Endothelial cell of hepatic sinusoid (primary cell): ENCODE data around the gene SENP8.

Experiments used
- in situ Hi-C: cut with HindIII; loops from 2 replicates; pipeline ENCODE4 v1.10.0; 2017; ENCODE audit warnings: low sequenced_read_pairs

SENP8 gene

DNA sequence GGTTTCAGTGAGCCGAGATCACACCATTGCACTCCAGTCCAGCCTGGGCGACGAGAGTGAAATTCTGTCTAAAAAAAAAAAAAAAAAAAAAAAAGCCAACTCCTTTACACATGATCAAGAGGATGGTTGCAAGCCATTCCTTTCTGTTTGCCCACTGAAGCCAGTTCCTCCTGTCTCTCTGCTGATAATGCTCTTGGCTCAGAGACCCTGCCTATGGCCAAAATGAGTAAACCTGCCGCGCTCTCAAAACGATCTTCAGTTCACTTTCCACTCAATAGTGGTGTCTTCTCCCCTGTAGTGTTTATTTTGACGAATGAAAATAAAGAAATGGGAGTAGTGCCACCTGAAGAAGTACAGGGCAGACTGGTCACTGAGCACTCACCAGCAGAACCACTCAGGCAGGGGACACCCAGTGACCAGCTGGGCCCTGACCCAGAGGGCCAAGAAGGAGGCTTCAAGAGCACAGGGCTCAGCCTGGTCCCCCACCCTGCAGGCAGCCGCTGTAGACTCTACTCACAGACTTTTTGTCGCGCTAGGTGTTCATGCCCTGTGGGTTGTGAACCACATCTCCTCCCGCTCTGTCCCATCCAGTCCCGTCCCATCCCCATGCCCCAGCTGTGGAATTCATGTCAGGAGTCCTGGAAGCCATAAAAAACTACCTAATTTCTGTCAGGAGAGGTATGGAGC is 55.8 kb downstream of the SENP8 start:
- in situ Hi-C loops = no loop called here

DNA sequence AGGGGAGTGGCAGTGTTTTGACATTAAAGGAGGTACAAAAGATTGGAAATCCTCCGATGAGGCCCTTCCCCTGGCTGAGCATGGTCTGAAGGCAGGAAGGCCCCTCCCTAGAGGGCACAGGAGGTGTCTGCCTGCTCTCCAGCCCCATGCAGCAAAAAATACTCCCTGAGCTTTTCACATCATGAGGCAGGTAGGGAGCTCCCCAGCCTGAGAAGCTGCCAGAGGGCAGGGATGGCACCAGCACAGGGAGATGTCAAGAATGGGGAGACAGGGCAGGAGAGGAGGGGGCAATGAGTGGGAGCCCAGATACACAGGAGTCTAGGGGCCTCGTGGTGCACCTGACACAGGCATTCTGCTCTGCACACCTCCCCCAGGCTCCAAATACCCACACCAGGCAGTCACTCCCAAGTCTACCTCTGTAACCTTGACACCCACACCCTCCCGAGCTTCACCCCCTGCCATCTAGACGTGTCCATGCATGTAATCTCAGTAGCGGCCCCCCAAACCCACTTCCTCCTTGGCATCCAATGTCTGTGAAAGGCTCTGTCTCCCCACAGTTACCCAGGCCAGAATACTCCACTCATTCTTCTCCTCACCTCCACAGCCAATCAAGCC is 56.5 kb downstream of the SENP8 start:
- in situ Hi-C loops = no loop called here

- in situ Hi-C loops = no loop called here
These were observed 57.2 kb downstream of the SENP8 start for GRCh38 chr15:72175186-72176044.

DNA sequence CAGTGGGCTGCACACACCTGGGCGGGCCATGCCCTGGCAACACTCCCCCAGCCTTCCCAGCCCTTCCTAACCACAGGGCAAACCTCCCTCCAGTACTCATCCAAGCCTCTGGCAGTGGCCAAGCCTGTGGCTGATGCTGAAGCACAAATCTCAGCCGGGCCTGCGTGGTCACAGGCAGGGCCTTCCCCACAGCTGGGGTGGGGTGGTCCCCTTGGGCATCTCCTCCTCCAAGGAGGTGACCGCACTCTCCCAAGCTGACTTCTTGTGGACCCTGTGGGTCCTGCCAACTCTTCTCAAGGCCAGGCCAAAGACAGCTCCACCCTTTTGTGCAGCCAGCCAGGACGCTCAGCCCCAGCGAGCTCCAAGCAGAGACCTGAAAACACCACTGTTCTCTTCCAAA is 58.0 kb downstream of the SENP8 start:
- in situ Hi-C loops = no loop called here

DNA sequence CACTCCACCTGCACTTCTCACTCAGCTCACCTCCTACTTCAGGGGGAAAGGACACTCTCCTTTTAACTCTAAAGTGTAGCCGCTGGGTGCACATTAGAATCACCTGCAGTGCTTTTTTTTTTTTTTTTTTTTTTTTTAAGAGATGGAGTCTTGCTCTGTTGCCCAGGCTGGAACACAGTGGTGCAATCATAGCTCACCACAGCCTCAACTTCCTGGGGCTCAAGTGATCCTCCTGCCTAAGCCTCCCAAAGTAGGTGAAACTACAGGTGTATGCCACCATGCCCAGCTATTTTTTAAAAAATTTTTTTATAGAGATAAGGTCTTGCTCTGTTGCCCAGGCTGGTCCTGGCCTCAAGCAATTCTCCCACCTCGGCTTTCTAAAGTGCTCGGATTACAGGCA is 58.5 kb downstream of the SENP8 start:
- in situ Hi-C loops = no loop called here

DNA sequence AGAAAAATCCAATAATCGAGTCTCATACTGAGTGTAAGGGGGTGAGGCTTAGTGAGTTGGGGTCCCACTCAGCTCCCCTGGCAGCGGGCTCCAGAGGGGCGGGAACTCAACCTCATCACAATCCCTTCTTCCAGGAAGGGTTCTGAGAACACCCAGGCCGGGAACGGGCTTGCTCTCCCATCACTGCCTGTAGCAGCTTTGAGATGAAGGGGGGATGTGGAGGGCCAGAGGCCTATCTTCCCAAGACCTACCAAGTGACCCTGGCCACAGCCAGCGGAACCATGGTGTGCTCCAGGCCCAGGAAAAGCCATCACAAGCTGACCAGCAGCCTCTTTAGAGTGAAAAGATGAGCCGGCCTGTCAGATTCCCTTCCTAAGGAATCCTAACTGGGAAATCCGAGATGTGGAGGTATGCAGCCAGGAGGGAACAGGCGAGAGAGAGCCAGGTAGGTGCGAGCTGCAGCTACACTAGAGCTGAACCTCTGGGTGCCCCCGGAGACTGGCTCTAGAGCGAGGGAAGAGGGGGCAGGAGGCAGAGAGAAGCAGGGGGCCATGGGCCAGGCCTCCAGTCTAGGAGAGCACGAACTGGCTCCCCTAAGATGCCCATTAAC is 60.9 kb downstream of the SENP8 start:
- in situ Hi-C loops = no loop called here

DNA sequence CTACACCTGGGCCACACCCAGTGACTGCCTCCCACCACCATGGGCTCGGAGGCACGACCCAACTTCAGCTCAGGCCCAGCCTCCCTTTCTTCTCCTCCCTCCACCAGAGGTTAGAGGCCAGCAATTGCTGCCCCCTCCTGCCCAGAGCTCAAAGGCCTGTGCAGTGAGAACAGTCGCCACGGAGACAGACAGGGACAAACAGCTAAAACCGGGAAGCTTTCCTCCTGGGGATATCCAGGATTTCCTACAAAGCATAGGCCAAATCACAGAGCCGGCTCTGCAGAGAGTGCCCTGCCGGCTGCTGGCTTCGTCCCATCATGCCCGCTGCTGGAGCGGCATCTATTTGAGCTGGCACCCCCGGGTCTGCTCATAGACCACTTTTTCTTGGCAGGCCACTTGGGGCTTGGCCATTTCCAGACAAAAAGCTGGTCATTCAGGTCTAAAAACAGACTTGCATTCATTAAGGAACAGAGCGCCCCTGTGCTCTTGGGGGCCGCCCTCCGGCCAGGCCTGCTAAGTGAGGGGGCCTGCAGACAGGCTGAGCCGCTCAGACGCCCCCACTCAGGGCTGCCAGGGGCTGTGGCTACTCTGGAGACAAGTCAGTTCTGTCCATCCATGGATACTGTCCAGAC is 61.9 kb downstream of the SENP8 start:
- in situ Hi-C loops = no loop called here

DNA sequence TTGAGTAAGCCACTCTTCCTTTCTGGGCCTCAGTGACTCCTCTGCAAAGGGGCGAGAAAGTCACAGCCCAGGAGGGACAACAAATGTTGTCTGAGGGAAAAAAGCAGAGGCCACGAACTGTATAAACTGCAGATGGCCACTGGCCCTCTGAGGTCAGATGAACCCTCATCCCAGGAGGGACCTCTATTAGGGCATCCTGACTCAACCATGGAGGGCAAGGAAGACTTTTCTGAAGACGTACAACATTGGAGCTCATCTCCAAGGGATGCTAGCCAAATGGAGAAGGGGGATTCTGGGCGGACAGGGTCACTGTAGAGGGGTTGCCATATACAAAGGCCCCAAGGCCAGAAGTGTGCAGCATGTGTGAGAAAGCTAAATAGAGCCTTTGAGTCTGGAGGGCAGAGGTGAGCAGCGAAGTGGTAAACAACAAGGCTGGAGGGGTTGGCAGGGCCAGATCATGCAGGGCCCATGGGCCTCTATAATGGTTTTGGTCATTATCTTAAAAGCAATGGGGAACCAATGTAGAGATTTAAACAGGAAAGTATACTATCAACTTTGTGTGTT is 62.6 kb downstream of the SENP8 start:
- in situ Hi-C loops = no loop called here

DNA sequence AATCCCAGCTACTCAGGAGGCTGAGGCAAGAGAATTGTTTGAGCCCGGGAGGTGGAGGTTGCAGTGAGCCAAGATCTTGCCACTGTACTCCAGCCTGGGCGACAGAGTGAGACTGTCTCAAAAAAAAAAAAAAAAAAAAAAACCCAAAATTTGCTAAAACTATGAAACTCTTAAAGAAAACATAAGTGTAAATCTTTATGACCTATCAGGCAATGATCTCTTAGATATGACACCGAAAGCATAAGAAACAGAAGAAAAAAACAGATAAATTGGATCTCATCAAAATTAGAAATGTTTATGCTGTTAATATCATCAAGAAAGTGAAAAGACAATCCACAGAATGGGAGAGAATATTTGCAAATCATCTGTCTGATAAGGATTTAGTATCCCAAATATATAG is 64.0 kb downstream of the SENP8 start:
- in situ Hi-C loops = no loop called here

DNA sequence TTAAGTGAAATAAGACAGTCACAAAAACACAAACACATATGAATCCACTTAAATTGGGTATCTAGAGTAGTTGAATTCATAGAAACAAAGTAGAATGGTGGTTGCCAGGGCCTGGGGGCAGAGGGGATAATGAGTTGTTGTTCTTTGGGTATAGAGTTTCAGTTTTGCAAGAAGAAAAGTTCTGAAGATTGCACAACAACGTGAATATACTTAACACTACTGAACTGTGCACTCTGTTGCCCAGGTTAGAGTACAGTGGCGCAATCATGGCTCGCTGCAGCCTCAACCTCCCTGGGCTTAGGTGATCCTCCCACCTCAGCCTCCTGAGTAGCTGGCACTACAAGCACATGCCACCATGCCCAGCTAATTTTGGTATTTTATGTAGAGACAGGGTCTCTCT is 64.5 kb downstream of the SENP8 start:
- in situ Hi-C loops = no loop called here

GRCh38 chr15:72183781-72184164 is 65.6 kb downstream of the SENP8 start:
- in situ Hi-C loops = no loop called here

GRCh38 chr15:72184165-72184811 is 66.1 kb downstream of the SENP8 start:
- in situ Hi-C loops = no loop called here

DNA sequence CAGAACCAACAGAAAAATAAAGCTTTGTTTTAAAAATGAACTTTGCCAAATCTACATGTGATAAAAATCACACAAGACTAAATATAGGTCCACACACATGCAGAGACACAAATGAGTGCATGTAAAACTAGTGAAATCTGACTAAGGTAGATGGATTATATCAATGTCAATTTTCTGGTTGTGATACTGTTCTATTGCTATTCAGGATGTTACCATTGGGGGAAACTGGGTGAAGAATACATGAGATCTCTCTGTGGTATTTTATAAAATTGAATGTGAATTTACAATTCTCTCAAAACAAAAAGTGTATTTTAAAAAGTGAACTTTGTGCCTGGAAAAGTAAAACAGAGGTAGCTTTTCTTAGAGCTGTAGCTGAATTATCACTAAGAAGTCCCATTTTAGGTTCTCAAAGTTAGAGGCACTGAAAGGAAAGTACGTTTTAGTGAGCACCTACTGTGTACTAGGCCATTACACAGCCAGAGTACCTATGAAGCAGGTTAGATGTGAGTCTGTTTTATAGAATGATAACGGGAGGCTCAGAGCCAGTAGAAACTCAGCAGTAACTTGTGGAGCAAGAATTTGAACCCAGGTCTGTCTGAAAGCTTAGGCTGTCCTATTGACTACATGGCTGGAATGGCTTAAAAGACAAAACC is 71.2 kb downstream of the SENP8 start:
- in situ Hi-C loops = no loop called here

GRCh38 chr15:72192416-72192815 is 74.2 kb downstream of the SENP8 start:
- in situ Hi-C loops = loop anchor here (5.0 kb wide), 1 partner anchor 65 kb away; no protein-coding TSS in a partner anchor
